ENCODE results near the gene JPH3.

- TF ChIP-seq, protein P1, sequence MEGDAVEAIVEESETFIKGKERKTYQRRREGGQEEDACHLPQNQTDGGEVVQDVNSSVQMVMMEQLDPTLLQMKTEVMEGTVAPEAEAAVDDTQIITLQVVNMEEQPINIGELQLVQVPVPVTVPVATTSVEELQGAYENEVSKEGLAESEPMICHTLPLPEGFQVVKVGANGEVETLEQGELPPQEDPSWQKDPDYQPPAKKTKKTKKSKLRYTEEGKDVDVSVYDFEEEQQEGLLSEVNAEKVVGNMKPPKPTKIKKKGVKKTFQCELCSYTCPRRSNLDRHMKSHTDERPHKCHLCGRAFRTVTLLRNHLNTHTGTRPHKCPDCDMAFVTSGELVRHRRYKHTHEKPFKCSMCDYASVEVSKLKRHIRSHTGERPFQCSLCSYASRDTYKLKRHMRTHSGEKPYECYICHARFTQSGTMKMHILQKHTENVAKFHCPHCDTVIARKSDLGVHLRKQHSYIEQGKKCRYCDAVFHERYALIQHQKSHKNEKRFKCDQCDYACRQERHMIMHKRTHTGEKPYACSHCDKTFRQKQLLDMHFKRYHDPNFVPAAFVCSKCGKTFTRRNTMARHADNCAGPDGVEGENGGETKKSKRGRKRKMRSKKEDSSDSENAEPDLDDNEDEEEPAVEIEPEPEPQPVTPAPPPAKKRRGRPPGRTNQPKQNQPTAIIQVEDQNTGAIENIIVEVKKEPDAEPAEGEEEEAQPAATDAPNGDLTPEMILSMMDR (IDR thresholded peaks at IDR 0.05; ENCODE audit: poor library complexity, severe bottlenecking): no peak
- TF ChIP-seq EZH2 (IDR thresholded peaks at IDR 0.05; ENCODE audit: borderline replicate concordance, insufficient read depth, low read length, poor library complexity, severe bottlenecking): no peak
- no peak for TF ChIP-seq MXI1 (conservative IDR thresholded peaks at IDR 0.05; ENCODE audit: poor library complexity, severe bottlenecking)
- no peak for TF ChIP-seq TAF1 (IDR thresholded peaks at IDR 0.05; ENCODE audit: low read depth)
- TF ChIP-seq SMC3 (conservative IDR thresholded peaks at IDR 0.05; ENCODE audit: poor library complexity): no peak
- no peak for TF ChIP-seq POLR2AphosphoS5 (IDR thresholded peaks at IDR 0.05)
- TF ChIP-seq REST (IDR thresholded peaks at IDR 0.05; ENCODE audit: borderline replicate concordance): no peak
- TF ChIP-seq RAD21 (conservative IDR thresholded peaks at IDR 0.05): no peak
- no peak for TF ChIP-seq EP300 (conservative IDR thresholded peaks at IDR 0.05; ENCODE audit: poor library complexity, severe bottlenecking)
These were observed 4.9 kb downstream of the JPH3 start for GRCh38 chr16:87607223-87607622.
